Neural cell (in vitro differentiated cells): ENCODE measurements around the gene HHIP.

ENCODE experiments used
- EZH2 ChIP-seq: fragments of 200-600, 300-800 bp; shearing (Covaris generic), sonication (generic); IDR thresholded peaks from 2 replicates; pipeline ENCODE4 v1.6.1; 2014; ENCODE audit warnings: antibody characterized with exemption, low read length, borderline replicate concordance, mild to moderate bottlenecking; ENCODE audit not compliant: insufficient read depth, poor library complexity, severe bottlenecking
- POLR2AphosphoS5 ChIP-seq: IDR thresholded peaks from 2 replicates; pipeline ENCODE4 v1.6.1; 2012
- RAD21 ChIP-seq: fragments of 450-650 bp; conservative IDR thresholded peaks from 2 replicates; pipeline ENCODE4 v1.6.1; 2014; ENCODE audit warnings: antibody characterized with exemption, mild to moderate bottlenecking, moderate library complexity
- TAF1 ChIP-seq: IDR thresholded peaks from 2 replicates; pipeline ENCODE4 v1.6.1; 2012; ENCODE audit warnings: low read depth
- TF ChIP-seq, protein P1 (sequence below): IDR thresholded peaks from 2 replicates; pipeline ENCODE4 v1.6.1; 2012; ENCODE audit warnings: borderline replicate concordance
- TF ChIP-seq, protein P2 (sequence below): fragments of 450-650 bp; IDR thresholded peaks from 2 replicates; pipeline ENCODE4 v1.5.1; 2014; ENCODE audit warnings: antibody characterized with exemption, mild to moderate bottlenecking, moderate library complexity; ENCODE audit not compliant: poor library complexity, severe bottlenecking

DNA sequence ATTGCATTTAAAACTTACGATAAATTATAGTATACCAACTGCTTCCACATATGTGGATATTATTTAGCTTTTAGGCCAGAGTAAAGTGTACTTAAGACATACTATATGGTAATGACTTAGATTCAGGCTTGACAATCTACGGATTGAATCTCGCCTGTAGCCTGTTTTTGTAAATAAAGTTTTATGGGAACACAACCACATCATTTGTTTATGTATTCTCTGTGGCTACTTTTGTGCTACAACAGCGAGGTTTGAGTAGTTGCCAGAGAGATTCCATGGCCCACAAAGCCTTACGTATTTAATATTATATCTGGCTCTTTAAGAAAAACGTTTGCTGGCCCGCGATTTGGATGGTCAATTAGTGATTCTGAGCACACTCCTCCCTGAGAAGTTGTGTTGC is 37.6 kb downstream of the HHIP start:
- TF ChIP-seq TAF1 (no peak), RAD21 (no peak), EZH2 (no peak), POLR2AphosphoS5 (no peak)
- TF ChIP-seq, protein P1, sequence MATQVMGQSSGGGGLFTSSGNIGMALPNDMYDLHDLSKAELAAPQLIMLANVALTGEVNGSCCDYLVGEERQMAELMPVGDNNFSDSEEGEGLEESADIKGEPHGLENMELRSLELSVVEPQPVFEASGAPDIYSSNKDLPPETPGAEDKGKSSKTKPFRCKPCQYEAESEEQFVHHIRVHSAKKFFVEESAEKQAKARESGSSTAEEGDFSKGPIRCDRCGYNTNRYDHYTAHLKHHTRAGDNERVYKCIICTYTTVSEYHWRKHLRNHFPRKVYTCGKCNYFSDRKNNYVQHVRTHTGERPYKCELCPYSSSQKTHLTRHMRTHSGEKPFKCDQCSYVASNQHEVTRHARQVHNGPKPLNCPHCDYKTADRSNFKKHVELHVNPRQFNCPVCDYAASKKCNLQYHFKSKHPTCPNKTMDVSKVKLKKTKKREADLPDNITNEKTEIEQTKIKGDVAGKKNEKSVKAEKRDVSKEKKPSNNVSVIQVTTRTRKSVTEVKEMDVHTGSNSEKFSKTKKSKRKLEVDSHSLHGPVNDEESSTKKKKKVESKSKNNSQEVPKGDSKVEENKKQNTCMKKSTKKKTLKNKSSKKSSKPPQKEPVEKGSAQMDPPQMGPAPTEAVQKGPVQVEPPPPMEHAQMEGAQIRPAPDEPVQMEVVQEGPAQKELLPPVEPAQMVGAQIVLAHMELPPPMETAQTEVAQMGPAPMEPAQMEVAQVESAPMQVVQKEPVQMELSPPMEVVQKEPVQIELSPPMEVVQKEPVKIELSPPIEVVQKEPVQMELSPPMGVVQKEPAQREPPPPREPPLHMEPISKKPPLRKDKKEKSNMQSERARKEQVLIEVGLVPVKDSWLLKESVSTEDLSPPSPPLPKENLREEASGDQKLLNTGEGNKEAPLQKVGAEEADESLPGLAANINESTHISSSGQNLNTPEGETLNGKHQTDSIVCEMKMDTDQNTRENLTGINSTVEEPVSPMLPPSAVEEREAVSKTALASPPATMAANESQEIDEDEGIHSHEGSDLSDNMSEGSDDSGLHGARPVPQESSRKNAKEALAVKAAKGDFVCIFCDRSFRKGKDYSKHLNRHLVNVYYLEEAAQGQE, result no peak
- TF ChIP-seq, protein P2, sequence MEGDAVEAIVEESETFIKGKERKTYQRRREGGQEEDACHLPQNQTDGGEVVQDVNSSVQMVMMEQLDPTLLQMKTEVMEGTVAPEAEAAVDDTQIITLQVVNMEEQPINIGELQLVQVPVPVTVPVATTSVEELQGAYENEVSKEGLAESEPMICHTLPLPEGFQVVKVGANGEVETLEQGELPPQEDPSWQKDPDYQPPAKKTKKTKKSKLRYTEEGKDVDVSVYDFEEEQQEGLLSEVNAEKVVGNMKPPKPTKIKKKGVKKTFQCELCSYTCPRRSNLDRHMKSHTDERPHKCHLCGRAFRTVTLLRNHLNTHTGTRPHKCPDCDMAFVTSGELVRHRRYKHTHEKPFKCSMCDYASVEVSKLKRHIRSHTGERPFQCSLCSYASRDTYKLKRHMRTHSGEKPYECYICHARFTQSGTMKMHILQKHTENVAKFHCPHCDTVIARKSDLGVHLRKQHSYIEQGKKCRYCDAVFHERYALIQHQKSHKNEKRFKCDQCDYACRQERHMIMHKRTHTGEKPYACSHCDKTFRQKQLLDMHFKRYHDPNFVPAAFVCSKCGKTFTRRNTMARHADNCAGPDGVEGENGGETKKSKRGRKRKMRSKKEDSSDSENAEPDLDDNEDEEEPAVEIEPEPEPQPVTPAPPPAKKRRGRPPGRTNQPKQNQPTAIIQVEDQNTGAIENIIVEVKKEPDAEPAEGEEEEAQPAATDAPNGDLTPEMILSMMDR, result no peak
